Naive B cell (primary cell): ENCODE results near the gene ASAP2. TPM values are rescaled to one million over a fixed set of nuclear protein-coding genes. Genes with fewer than 3 reads are reported as not detected.

Experiments used
- ATAC-seq, 2 donors: fragments of 150-1000 bp; cut with Tn5 transposase; 2 replicates each; pipeline ENCODE4 v1.10.0; 2021; ENCODE audit warnings: low read depth in 2 of 2, mild to moderate bottlenecking in 2 of 2, moderate library complexity in 2 of 2
- DNase-seq: peaks from one replicate; pipeline ENCODE4 v3.0.0; 2022
- H3K27ac Mint-ChIP-seq, 6 donors: one replicate each; pipeline ENCODE4 v1.8.0; 2020 to 2022; ENCODE audit warnings: mild to moderate bottlenecking in 6 of 6, mixed read lengths in 6 of 6, moderate library complexity in 5 of 6, inconsistent platforms in 2 of 6
- H3K27me3 Mint-ChIP-seq, 3 donors: one replicate each; pipeline ENCODE4 v1.8.0; 2021 to 2022; ENCODE audit warnings: mixed read lengths in 3 of 3, mild to moderate bottlenecking in 1 of 3
- H3K36me3 Mint-ChIP-seq, 2 donors: one replicate each; pipeline ENCODE4 v1.8.0; 2020 to 2022; ENCODE audit warnings: mixed read lengths in 2 of 2, inconsistent platforms in 1 of 2, mild to moderate bottlenecking in 1 of 2
- H3K4me1 Mint-ChIP-seq, 3 donors: one replicate each; pipeline ENCODE4 v1.8.0; 2020 to 2022; ENCODE audit warnings: mixed read lengths in 3 of 3, inconsistent platforms in 1 of 3, mild to moderate bottlenecking in 1 of 3, moderate library complexity in 1 of 3
- H3K4me3 Mint-ChIP-seq, 8 donors: one replicate each; pipeline ENCODE4 v1.8.0; 2020 to 2022; ENCODE audit warnings: mild to moderate bottlenecking in 8 of 8, mixed read lengths in 8 of 8, moderate library complexity in 8 of 8, inconsistent platforms in 2 of 8
- H3K9me3 Mint-ChIP-seq, 7 donors: one replicate each; pipeline ENCODE4 v1.8.0; 2020 to 2022; ENCODE audit warnings: mixed read lengths in 7 of 7, mild to moderate bottlenecking in 5 of 7, inconsistent platforms in 2 of 7, moderate library complexity in 1 of 7
- polyA plus RNA-seq, 6 donors: library from polyadenylated mRNA; unstranded; fragments of 300-500 nt; fragmentation: Illumina TruSeq; gene quantifications; one replicate each; pipeline ENCODE4 v1.2.3, GENCODE V29; 2021; ENCODE audit warnings: low read depth in 6 of 6

Gene ASAP2
- polyA plus RNA-seq, 6 donors from 2014 or later, result 0.09 TPM; not detected in 5

GRCh38 chr2:9346885-9347284 lies 140.3 kb downstream of the ASAP2 start:
- no peak overlapping the region for H3K27ac Mint-ChIP-seq
- DNase-seq (no peak), ATAC-seq (no peak)
- no peaks in the 10 kb centered on the region for H3K9me3 Mint-ChIP-seq
- H3K36me3 Mint-ChIP-seq, result no peaks in the 10 kb centered on the region
- H3K4me1 Mint-ChIP-seq, result no peaks in the 10 kb centered on the region
- peaks cover 0 to 9% (median 0%) of the 10 kb centered on the region in 3 donors for H3K27me3 Mint-ChIP-seq
- H3K4me3 Mint-ChIP-seq, result no peak overlapping the region

- no peak overlapping the region for H3K27ac Mint-ChIP-seq
- H3K27me3 Mint-ChIP-seq, result peaks cover 0 to 9% (median 0%) of the 10 kb centered on the region in 3 donors
- no peaks in the 10 kb centered on the region for H3K4me1 Mint-ChIP-seq
These were observed 140.8 kb downstream of the ASAP2 start for GRCh38 chr2:9347411-9347881.

DNA sequence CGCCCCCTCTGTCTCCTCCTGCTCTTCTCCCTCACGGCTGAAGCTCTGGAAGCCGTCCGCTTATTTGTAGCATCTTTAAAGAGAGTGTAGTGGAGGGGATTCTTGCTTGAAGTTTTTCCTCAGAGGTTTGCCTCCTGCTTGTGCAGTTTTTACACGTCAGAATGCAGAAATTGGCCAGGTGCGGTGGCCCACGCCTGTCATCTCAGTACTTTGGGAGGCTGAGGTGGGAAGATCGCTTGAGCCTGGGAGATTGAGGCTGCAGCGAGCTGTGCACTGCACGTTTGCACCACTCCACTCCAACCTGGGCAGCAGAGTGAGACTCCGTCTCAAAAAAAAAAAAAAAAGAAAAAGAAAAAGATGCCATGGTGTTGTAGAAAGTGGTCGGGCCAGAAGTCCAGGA lies 147.7 kb downstream of the ASAP2 start:
- H3K4me1 Mint-ChIP-seq, result peaks cover 0 to 4% (median 0%) of the 10 kb centered on the region in 3 donors
- H3K36me3 Mint-ChIP-seq, result no peaks in the 10 kb centered on the region
- DNase-seq (no peak), ATAC-seq (no peak)
- H3K27ac Mint-ChIP-seq, result no peak overlapping the region
- H3K4me3 Mint-ChIP-seq, result no peak overlapping the region
- H3K27me3 Mint-ChIP-seq, result peaks cover 0 to 4% (median 0%) of the 10 kb centered on the region in 3 donors
- no peaks in the 10 kb centered on the region for H3K9me3 Mint-ChIP-seq

More at GRCh38 chr2:9347411-9347881, 140.8 kb downstream of the ASAP2 start:
- H3K4me3 Mint-ChIP-seq, result peak overlapping the region in 1 of 8 donors; percentile 21
- DNase-seq (no peak), ATAC-seq (no peak)
- no peaks in the 10 kb centered on the region for H3K36me3 Mint-ChIP-seq
- H3K9me3 Mint-ChIP-seq, result no peaks in the 10 kb centered on the region

DNA sequence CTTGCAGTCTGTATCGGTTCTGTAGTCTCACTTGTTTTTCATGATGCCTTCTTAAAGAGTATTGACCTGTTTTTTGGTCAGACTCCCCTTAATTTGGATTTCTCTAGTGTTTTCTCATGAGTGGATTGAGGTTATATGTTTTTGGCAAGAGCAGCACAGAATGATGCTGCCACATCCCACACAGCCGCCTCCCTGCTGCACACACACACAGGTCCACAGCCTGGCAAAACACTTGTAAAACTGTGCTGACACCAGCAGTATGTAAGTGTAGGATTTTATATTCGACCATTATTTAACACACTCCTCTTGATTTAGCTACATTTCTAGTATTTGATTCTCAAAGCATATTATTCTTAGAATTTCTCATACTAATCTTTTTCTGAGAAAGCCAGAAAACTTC lies 148.7 kb downstream of the ASAP2 start:
- H3K27me3 Mint-ChIP-seq, result peaks cover 0 to 4% (median 0%) of the 10 kb centered on the region in 3 donors
- H3K36me3 Mint-ChIP-seq, result no peaks in the 10 kb centered on the region
- H3K4me1 Mint-ChIP-seq, result peaks cover 0 to 4% (median 0%) of the 10 kb centered on the region in 3 donors
- H3K9me3 Mint-ChIP-seq, result no peaks in the 10 kb centered on the region
- peak overlapping the region in 1 of 6 donors; percentile 58 for H3K27ac Mint-ChIP-seq
- ATAC-seq (no peak), DNase-seq (no peak)
- H3K4me3 Mint-ChIP-seq, result no peak overlapping the region

DNA sequence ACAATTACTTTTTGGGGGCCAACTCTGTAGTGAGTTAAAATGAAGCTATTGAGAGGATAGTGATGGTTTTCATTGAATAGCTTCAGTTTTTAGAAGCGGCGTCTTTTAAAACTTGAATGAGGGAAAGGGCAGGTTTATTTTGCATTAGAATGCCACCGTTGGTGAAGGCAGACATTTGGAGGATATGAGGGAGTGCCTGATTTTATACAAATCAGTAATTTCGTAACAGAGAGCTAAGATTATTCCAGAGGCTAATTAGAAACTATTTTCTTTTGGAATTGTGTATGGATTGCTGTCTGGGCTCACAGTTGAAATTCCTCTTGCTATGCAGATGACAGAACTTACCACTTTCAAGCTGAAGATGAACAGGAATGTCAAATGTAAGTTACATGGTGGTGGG lies 149.1 kb downstream of the ASAP2 start:
- Mint-ChIP-seq H3K27ac (no peak overlapping the region), H3K9me3 (no peaks in the 10 kb centered on the region), H3K4me1 (peaks cover 0 to 4% (median 0%) of the 10 kb centered on the region in 3 donors), H3K27me3 (peaks cover 0 to 4% (median 0%) of the 10 kb centered on the region in 3 donors), H3K4me3 (no peak overlapping the region), H3K36me3 (no peaks in the 10 kb centered on the region)
- ATAC-seq (no peak), DNase-seq (no peak)

DNA sequence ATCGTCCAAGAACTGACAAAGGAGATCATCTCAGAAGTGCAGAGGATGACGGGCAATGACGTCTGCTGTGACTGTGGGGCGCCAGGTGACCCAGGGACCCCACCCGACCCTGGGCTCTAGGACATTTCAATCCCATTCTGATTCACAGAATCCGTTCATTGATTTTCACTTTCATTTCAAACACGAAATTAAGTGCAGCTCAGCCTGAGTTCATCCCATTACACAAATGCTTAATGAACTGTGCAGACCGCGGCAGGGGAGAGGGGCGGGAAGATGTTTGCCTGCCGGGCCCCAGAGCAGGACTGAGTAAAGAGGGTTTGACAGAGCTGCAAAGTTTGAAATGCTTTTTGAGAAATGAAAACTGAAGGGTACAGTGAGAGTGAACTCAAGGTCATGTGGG lies 149.6 kb downstream of the ASAP2 start:
- H3K9me3 Mint-ChIP-seq, result no peaks in the 10 kb centered on the region
- H3K27me3 Mint-ChIP-seq, result peaks cover 0 to 4% (median 0%) of the 10 kb centered on the region in 3 donors
- no peak for ATAC-seq
- peaks cover 0 to 4% (median 0%) of the 10 kb centered on the region in 3 donors for H3K4me1 Mint-ChIP-seq
- no peak overlapping the region for H3K27ac Mint-ChIP-seq
- H3K4me3 Mint-ChIP-seq, result no peak overlapping the region
- H3K36me3 Mint-ChIP-seq, result no peaks in the 10 kb centered on the region
- no peak for DNase-seq

DNA sequence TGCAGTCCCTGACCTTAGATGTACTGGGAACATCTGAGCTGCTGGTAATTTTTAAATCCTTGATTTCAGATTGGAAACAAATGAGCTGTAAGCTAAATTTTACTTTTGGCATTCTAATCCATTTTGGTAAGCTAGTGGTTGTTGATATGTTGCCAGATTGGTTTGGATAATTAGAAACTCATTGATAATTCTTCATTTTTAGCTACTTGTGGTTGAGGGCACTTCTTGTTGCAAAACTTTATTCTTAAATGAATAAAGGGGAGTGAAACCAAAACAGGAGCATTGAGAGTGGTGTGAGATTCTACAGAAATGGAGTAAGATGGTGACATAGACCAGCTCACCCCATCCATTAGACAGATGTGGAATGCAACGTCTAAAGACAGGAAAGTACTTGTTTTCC lies 152.2 kb downstream of the ASAP2 start:
- no peak for ATAC-seq
- no peak overlapping the region for H3K27ac Mint-ChIP-seq
- no peak for DNase-seq
- H3K27me3 Mint-ChIP-seq, result peaks cover 0 to 4% (median 0%) of the 10 kb centered on the region in 3 donors
- H3K36me3 Mint-ChIP-seq, result no peaks in the 10 kb centered on the region
- H3K4me1 Mint-ChIP-seq, result peaks cover 0 to 4% (median 0%) of the 10 kb centered on the region in 3 donors
- H3K9me3 Mint-ChIP-seq, result no peaks in the 10 kb centered on the region
- no peak overlapping the region for H3K4me3 Mint-ChIP-seq

DNA sequence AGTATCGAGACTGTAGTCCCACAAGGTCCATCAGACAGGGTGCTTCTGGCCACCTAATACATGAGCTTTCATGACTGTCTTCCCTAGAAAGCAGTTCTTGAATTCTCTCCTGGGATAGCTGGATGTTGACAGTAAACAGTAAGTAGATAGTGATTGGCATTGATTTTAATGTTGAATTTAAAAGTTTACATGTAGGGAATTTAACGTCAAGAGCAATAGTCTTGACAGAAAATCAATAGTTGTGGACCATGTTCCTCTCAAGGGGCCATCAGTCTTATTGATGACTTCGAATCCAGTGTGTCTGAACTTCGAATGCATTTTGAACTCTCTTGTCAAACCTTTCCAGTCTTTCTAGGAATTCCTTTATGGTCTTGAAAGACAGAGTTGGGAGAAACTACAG lies 152.9 kb downstream of the ASAP2 start:
- DNase-seq, result no peak
- Mint-ChIP-seq H3K27me3 (peaks cover 0 to 4% (median 0%) of the 10 kb centered on the region in 3 donors), H3K4me1 (peaks cover 0 to 4% (median 0%) of the 10 kb centered on the region in 3 donors), H3K4me3 (no peak overlapping the region), H3K36me3 (no peaks in the 10 kb centered on the region), H3K27ac (peak overlapping the region in 1 of 6 donors; percentile 3), H3K9me3 (no peaks in the 10 kb centered on the region)
- ATAC-seq, result no peak

GRCh38 chr2:9360110-9360509 lies 153.5 kb downstream of the ASAP2 start:
- H3K27ac Mint-ChIP-seq, result no peak overlapping the region
- H3K27me3 Mint-ChIP-seq, result peaks cover 0 to 4% (median 0%) of the 10 kb centered on the region in 3 donors
- DNase-seq (no peak), ATAC-seq (no peak)
- no peaks in the 10 kb centered on the region for H3K9me3 Mint-ChIP-seq
- H3K4me3 Mint-ChIP-seq, result no peak overlapping the region
- peaks cover 0 to 4% (median 0%) of the 10 kb centered on the region in 3 donors for H3K4me1 Mint-ChIP-seq
- H3K36me3 Mint-ChIP-seq, result no peaks in the 10 kb centered on the region

GRCh38 chr2:9360701-9361100 lies 154.1 kb downstream of the ASAP2 start:
- ATAC-seq, result no peak
- no peak overlapping the region for H3K27ac Mint-ChIP-seq
- H3K4me3 Mint-ChIP-seq, result no peak overlapping the region

GRCh38 chr2:9364373-9364772 lies 157.8 kb downstream of the ASAP2 start:
- H3K27me3 Mint-ChIP-seq, result peaks cover 0 to 5% (median 0%) of the 10 kb centered on the region in 3 donors
- DNase-seq, result no peak
- H3K4me1 Mint-ChIP-seq, result no peaks in the 10 kb centered on the region
- no peak overlapping the region for H3K27ac Mint-ChIP-seq
- H3K36me3 Mint-ChIP-seq, result no peaks in the 10 kb centered on the region
- H3K9me3 Mint-ChIP-seq, result no peaks in the 10 kb centered on the region
- no peak overlapping the region for H3K4me3 Mint-ChIP-seq
- no peak for ATAC-seq

More at GRCh38 chr2:9360701-9361100, 154.1 kb downstream of the ASAP2 start:
- Mint-ChIP-seq H3K4me1 (peaks cover 0 to 4% (median 0%) of the 10 kb centered on the region in 3 donors), H3K9me3 (no peaks in the 10 kb centered on the region), H3K27me3 (peaks cover 0 to 4% (median 0%) of the 10 kb centered on the region in 3 donors), H3K36me3 (no peaks in the 10 kb centered on the region)
- DNase-seq, result no peak

- Mint-ChIP-seq H3K4me1 (no peaks in the 10 kb centered on the region), H3K36me3 (no peaks in the 10 kb centered on the region), H3K4me3 (no peak overlapping the region), H3K27me3 (peaks cover 0 to 11% (median 0%) of the 10 kb centered on the region in 3 donors), H3K9me3 (no peaks in the 10 kb centered on the region), H3K27ac (no peak overlapping the region)
- DNase-seq, result no peak
- ATAC-seq, result no peak
These were observed 158.3 kb downstream of the ASAP2 start for GRCh38 chr2:9364791-9365497.

DNA sequence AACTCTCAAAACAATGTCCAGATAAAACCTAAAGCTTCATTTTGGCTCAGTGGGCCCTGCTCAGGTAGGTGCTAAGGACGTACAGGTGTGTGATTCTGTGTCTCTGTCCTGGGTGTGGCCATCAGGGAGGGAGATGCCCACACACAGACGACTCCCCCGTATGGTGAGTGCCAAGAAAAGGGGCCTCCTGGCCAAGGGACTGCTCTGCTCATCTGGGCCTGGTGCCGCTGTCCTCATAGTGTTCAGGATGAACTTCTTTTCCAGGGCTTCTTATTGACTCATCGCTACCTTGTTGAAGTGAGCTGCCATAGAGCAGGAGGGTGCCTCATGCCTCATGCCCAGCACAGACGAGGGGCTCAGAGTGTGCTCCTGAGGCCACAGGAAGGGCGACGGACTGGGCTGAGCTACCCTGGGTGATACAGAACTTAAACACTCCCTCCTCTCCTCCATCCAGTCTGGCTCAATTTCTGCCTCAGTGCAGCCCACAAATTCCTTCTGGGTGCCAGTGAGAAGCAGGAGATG lies 158.9 kb downstream of the ASAP2 start:
- no peaks in the 10 kb centered on the region for H3K4me1 Mint-ChIP-seq
- no peak for ATAC-seq
- peaks cover 0 to 12% (median 0%) of the 10 kb centered on the region in 3 donors for H3K27me3 Mint-ChIP-seq
- no peaks in the 10 kb centered on the region for H3K36me3 Mint-ChIP-seq
- H3K4me3 Mint-ChIP-seq, result no peak overlapping the region
- no peak for DNase-seq
- H3K27ac Mint-ChIP-seq, result no peak overlapping the region
- H3K9me3 Mint-ChIP-seq, result no peaks in the 10 kb centered on the region

- ATAC-seq, result no peak
- Mint-ChIP-seq H3K27me3 (peaks cover 1 to 12% (median 2%) of the 10 kb centered on the region in 3 donors), H3K4me1 (no peaks in the 10 kb centered on the region), H3K27ac (no peak overlapping the region), H3K9me3 (no peaks in the 10 kb centered on the region), H3K36me3 (no peaks in the 10 kb centered on the region), H3K4me3 (no peak overlapping the region)
- DNase-seq, result no peak
These were observed 159.4 kb downstream of the ASAP2 start for GRCh38 chr2:9366026-9366425.
